Kidney (tissue), 14 donors: ENCODE data around the gene USH1C. TPM values are rescaled to one million over a fixed set of nuclear protein-coding genes. Genes with fewer than 3 reads are reported as not detected.

ENCODE experiments used
- DNase-seq, 5 donors: peaks; one replicate each; pipeline ENCODE4 v3.0.0-alpha.2; 2013 to 2020
- FAIRE-seq: peaks from 2 replicates; lab custom pipeline; 2012; peaks lifted over from hg19 to GRCh38; lab: Jason Lieb, UNC
- H3K27ac ChIP-seq, 2 donors: one replicate each; pipeline ENCODE4 v1.7.0; 2013; ENCODE audit warnings: low read depth in 2 of 2, low read length in 2 of 2, inconsistent platforms in 1 of 2
- H3K27me3 ChIP-seq: one replicate; pipeline ENCODE4 v1.7.1; 2013; ENCODE audit warnings: low read length, inconsistent platforms; ENCODE audit not compliant: control insufficient read depth, insufficient read depth
- H3K36me3 ChIP-seq, 3 donors: one replicate each; pipeline versions ENCODE4 v1.7.0 to v1.7.1; 2013; ENCODE audit warnings: low read length in 3 of 3, control low read depth in 1 of 3, inconsistent platforms in 1 of 3; ENCODE audit not compliant: insufficient read depth in 3 of 3, control insufficient read depth in 2 of 3
- H3K4me1 ChIP-seq, 3 donors: one replicate each; pipeline versions ENCODE4 v1.7.0 to v1.7.1; 2013; ENCODE audit warnings: low read length in 3 of 3, inconsistent platforms in 1 of 3, low read depth in 1 of 3; ENCODE audit not compliant: control insufficient read depth in 2 of 3, insufficient read depth in 2 of 3
- H3K4me3 ChIP-seq, 3 donors: one replicate each; pipeline versions ENCODE4 v1.7.0 to v1.8.1; 2013; ENCODE audit warnings: low read length in 3 of 3, control low read depth in 1 of 3, inconsistent platforms in 1 of 3
- H3K9ac ChIP-seq, 3 donors: one replicate each; pipeline versions ENCODE4 v1.7.0 to v1.7.1; 2013; ENCODE audit warnings: low read length in 3 of 3, control low read depth in 1 of 3, inconsistent platforms in 1 of 3
- H3K9me3 ChIP-seq, 3 donors: one replicate each; pipeline versions ENCODE4 v1.7.0 to v1.7.1; 2013; ENCODE audit warnings: low read length in 3 of 3, control low read depth in 1 of 3, inconsistent platforms in 1 of 3; ENCODE audit not compliant: control insufficient read depth in 2 of 3, insufficient read depth in 1 of 3
- CTCF ChIP-seq: IDR thresholded peaks from 3 replicates; pipeline ENCODE4 v1.5.1; 2012; ENCODE audit warnings: mild to moderate bottlenecking, moderate library complexity, borderline replicate concordance; ENCODE audit not compliant: insufficient read depth; ENCODE audit errors: extremely low read depth
- intact Hi-C: fragments of 100-400 bp; cut with DNase I; formaldehyde crosslinking; loops from one replicate; pipeline ENCODE4 v1.11.1; 2022
- polyA plus RNA-seq: library from polyadenylated mRNA; stranded (reverse); fragments of 350-450 nt; fragmentation: Illumina TruSeq; extraction: RNeasy Lipid Tissue Mini Kit (QIAGEN cat#74804); gene quantifications from one replicate; pipeline ENCODE4 v1.2.3, GENCODE V29; 2014; ENCODE audit warnings: low read depth, low replicate concordance; ENCODE audit not compliant: insufficient read depth
- total RNA-seq: library from RNA; stranded (reverse); fragmentation: NEBNext Ultra II Directional; extraction: Animal tissue kit (Norgen Biotek cat#: 25700); gene quantifications from one replicate; pipeline ENCODE4 v1.2.1, GENCODE V29; 2021
- donor health status: control.
- donor health status: control.
- donor health status: control.
- donor health status: control.
- donor health status: control.
- donor health status: DM: yes; HTN: yes; CAD: no.
- donor health status: Normal renal cell carcinoma (clear cell type).

Gene USH1C
- total and polyA plus RNA-seq, 2 donors from 2014 or later: 38.6 to 107 TPM

GRCh38 chr11:17528906-17529843, 15.0 kb downstream of the USH1C start:
- H3K9me3 ChIP-seq: no peaks in the 10 kb centered on the region
- FAIRE-seq (no peak), DNase-seq (no peak)
- H3K27me3 ChIP-seq: no peaks in the 10 kb centered on the region
- no peak for TF ChIP-seq CTCF
- H3K4me1 ChIP-seq: peaks cover 0 to 20% (median 6%) of the 10 kb centered on the region in 3 donors
- H3K27ac ChIP-seq: no peak overlapping the region
- no peaks in the 10 kb centered on the region for H3K36me3 ChIP-seq
- intact Hi-C loops: no loop called here
- H3K9ac ChIP-seq: no peak overlapping the region
- H3K4me3 ChIP-seq: no peak overlapping the region

GRCh38 chr11:17528181-17528691, 16.0 kb downstream of the USH1C start:
- no peak overlapping the region for H3K4me3 ChIP-seq
- no peaks in the 10 kb centered on the region for H3K9me3 ChIP-seq
- H3K36me3 ChIP-seq: peaks cover 0 to 1% (median 0%) of the 10 kb centered on the region in 3 donors
- peaks cover 0 to 20% (median 6%) of the 10 kb centered on the region in 3 donors for H3K4me1 ChIP-seq
- no peak overlapping the region for H3K9ac ChIP-seq
- H3K27me3 ChIP-seq: no peaks in the 10 kb centered on the region
- H3K27ac ChIP-seq: no peak overlapping the region
- FAIRE-seq: no peak
- peak; percentile 58 to 79 (median 61) for DNase-seq
- intact Hi-C loops: no loop called here
- TF ChIP-seq CTCF: peak; percentile 51

GRCh38 chr11:17527628-17527995, 16.6 kb downstream of the USH1C start:
- H3K27me3 ChIP-seq: no peaks in the 10 kb centered on the region
- intact Hi-C loops: no loop called here
- H3K4me1 ChIP-seq: peaks cover 0 to 20% (median 6%) of the 10 kb centered on the region in 3 donors
- no peak overlapping the region for H3K4me3 ChIP-seq
- no peak overlapping the region for H3K9ac ChIP-seq
- H3K27ac ChIP-seq: peak overlapping the region in 1 of 2 donors; percentile 40
- DNase-seq (no peak), FAIRE-seq (no peak)
- H3K36me3 ChIP-seq: peaks cover 0 to 7% (median 2%) of the 10 kb centered on the region in 3 donors
- no peaks in the 10 kb centered on the region for H3K9me3 ChIP-seq
- no peak for TF ChIP-seq CTCF
